Aorta (tissue), 5 donors: ENCODE data around the gene DVL1. TPM values are rescaled to one million over a fixed set of nuclear protein-coding genes. Genes with fewer than 3 reads are reported as not detected.
A peak's percentile ranks its signal among the peaks of the same experiment; 100 is the strongest.

Experiments
- ATAC-seq: fragments of 200-7000 bp; cut with Tn5 transposase; one replicate; pipeline ENCODE4 v1.9.1; 2022; ENCODE audit warnings: moderate library complexity; ENCODE audit not compliant: low FRiP score
- DNase-seq, 2 donors: peaks; one replicate each; pipeline ENCODE4 v3.0.0-alpha.2; 2020
- H3K27ac ChIP-seq, 2 donors: one replicate each; pipeline ENCODE4 v1.5.1; 2013; ENCODE audit warnings: low read length in 2 of 2, mild to moderate bottlenecking in 2 of 2, moderate library complexity in 2 of 2, control low read depth in 1 of 2, inconsistent platforms in 1 of 2, low read depth in 1 of 2
- H3K27me3 ChIP-seq, 2 donors: one replicate each; pipeline ENCODE4 v1.6.1; 2013; ENCODE audit warnings: control low read depth in 1 of 2, low read length in 1 of 2, mild to moderate bottlenecking in 1 of 2, moderate library complexity in 1 of 2; ENCODE audit not compliant: insufficient read depth in 2 of 2, control insufficient read depth in 1 of 2
- H3K36me3 ChIP-seq, 2 donors: one replicate each; pipeline ENCODE4 v1.6.1; 2013; ENCODE audit warnings: control low read depth in 1 of 2, low read length in 1 of 2, mild to moderate bottlenecking in 1 of 2; ENCODE audit not compliant: insufficient read depth in 2 of 2, control insufficient read depth in 1 of 2
- H3K4me1 ChIP-seq, 2 donors: one replicate each; pipeline ENCODE4 v1.6.1; 2013; ENCODE audit warnings: low read length in 2 of 2, control low read depth in 1 of 2, mild to moderate bottlenecking in 1 of 2, moderate library complexity in 1 of 2; ENCODE audit not compliant: insufficient read depth in 2 of 2, control insufficient read depth in 1 of 2
- H3K4me3 ChIP-seq, 2 donors: one replicate each; pipeline ENCODE4 v1.5.1; 2013; ENCODE audit warnings: low read length in 2 of 2, control low read depth in 1 of 2, mild to moderate bottlenecking in 1 of 2
- H3K9me3 ChIP-seq: one replicate; pipeline ENCODE4 v1.6.1; 2013; ENCODE audit warnings: mild to moderate bottlenecking, low read length; ENCODE audit not compliant: control insufficient read depth
- WGBS, 2 donors: extraction: QIAGEN DNeasy Blood & Tissue Kit; methylation state at CpG; one replicate each; pipeline ENCODE4 v1.1.7; 2013; 5-methylcytosine and 5-hydroxymethylcytosine counted together
- intact Hi-C, 2 donors: fragments of 100-400 bp; cut with DNase I; formaldehyde crosslinking; loops; one replicate each; pipeline versions ENCODE4 v1.14.2 to v1.15.0; 2022
- polyA plus RNA-seq, 2 donors: library from polyadenylated mRNA; stranded (reverse); fragments of 200-250 nt; gene quantifications; one replicate each; pipeline ENCODE4 v1.2.3, GENCODE V29; 2013
- total RNA-seq, 2 donors: library from RNA; stranded (reverse); fragmentation: NEBNext Ultra II Directional; extraction: Animal tissue kit (Norgen Biotek cat#: 25700); gene quantifications; one replicate each; pipeline ENCODE4 v1.2.1, GENCODE V29; 2021
- donor health status: healthy with polysubstance abuse.
- donor health status: Bipolar disorder and iron deficiency.
- donor health status: DM: no; HTN: no; CAD: no.
- donor health status: DM: no; HTN: no; CAD: no.
- donor health status: DM: yes; HTN: yes; CAD: no.

DVL1 gene
- total and polyA plus RNA-seq, 4 donors: 21.2 to 71.9 (median 51.2) TPM

DNA sequence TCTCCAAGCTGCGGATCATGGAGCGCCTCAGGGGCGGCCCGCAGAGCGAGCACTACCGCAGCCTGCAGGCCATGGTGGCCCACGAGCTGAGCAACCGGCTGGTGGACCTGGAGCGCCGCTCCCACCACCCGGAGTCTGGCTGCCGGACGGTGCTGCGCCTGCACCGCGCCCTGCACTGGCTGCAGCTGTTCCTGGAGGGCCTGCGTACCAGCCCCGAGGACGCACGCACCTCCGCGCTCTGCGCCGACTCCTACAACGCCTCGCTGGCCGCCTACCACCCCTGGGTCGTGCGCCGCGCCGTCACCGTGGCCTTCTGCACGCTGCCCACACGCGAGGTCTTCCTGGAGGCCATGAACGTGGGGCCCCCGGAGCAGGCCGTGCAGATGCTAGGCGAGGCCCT, 21.9 kb downstream of the DVL1 start:
- 91 to 92% methylated on average over 40 of the region's 40 CpGs for WGBS, 2 donors
- Histone ChIP-seq H3K4me1 (no peaks in the 10 kb centered on the region), H3K27me3 (no peaks in the 10 kb centered on the region), H3K4me3 (no peak overlapping the region), H3K36me3 (no peaks in the 10 kb centered on the region), H3K27ac (no peak overlapping the region), H3K9me3 (no peaks in the 10 kb centered on the region)
- intact Hi-C loops: no loop called here
- DNase-seq (no peak), ATAC-seq (no peak)

DNA sequence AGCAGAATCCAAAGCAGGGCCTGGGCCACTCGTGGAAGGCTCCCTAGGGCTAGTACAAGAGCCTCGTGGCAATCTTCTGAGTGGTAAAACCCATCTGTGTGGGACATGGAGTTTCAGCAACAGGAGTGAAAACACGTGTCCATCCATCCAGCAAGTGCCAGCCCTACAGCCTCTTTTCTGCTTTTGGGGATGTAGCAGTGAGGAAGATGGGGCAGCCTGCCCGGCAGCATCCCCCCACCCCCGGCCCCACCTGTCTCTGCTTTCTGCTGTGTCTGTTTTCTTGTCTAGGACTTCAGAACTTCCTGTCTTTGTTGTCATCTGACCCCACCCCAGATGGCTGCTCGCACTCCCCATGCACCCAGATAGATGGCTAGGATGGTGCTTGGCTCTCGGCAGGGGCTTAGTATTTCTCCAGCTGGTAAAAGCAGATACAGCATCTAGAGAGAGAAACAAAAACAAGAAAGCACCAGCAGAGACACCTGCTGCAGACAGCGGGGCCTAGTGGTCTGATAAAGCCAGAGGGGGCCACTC, 23.1 kb downstream of the DVL1 start:
- 69 to 74% methylated on average over 8 of the region's 8 CpGs for WGBS, 2 donors
- no peak overlapping the region for H3K27ac ChIP-seq
- DNase-seq (no peak), ATAC-seq (no peak)
- no peaks in the 10 kb centered on the region for H3K36me3 ChIP-seq
- intact Hi-C loops: no loop called here
- no peaks in the 10 kb centered on the region for H3K27me3 ChIP-seq
- H3K9me3 ChIP-seq: no peaks in the 10 kb centered on the region
- no peak overlapping the region for H3K4me3 ChIP-seq
- H3K4me1 ChIP-seq: no peaks in the 10 kb centered on the region

DNA sequence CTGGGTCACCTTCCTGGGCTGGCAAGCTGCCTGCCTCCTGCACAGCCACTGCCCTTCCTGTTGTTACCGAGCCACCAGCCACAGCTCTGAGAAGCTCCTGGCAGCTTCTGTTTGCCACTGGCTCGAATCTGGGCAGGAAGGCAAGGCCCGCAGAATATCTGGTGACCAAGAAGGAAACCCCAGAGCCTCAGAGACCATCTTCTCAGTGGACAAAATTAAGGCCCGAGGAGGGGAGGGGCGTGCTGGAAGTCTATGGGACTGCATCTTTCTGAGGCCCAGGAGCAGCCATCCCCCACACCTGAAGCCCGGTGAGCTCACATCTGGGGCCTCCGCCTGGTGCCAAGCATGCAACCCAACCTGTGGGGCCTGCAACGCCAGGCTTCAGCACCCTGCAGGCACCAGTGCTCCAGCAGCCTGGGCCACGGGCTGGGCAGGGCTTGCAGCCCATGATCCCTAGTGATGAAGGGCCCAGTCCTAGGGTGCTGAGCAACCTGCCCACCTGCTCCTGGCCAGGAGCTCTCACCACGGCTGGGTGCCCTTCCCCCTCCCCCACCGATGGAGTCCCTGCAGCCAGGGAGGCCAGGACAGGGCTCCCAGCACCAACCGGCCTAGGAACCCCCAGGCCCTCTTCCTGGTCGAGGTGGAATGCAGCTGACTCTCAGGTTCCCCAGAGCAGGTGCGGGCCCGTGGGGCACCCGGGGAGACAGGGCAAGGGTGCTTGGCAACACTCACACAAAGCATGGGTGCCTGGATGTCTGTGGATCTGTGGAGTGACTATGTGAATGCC, 23.7 kb downstream of the DVL1 start:
- Histone ChIP-seq H3K27me3 (no peaks in the 10 kb centered on the region), H3K4me3 (peak overlapping the region; percentile 36 to 81), H3K36me3 (no peaks in the 10 kb centered on the region), H3K27ac (peak overlapping the region in 1 of 2 donors; percentile 7), H3K4me1 (no peaks in the 10 kb centered on the region), H3K9me3 (no peaks in the 10 kb centered on the region)
- intact Hi-C loops: no loop called here
- WGBS, 2 donors: 51 to 58% methylated on average over 16 of the region's 16 CpGs
- ATAC-seq: no peak
- DNase-seq: no peak

DNA sequence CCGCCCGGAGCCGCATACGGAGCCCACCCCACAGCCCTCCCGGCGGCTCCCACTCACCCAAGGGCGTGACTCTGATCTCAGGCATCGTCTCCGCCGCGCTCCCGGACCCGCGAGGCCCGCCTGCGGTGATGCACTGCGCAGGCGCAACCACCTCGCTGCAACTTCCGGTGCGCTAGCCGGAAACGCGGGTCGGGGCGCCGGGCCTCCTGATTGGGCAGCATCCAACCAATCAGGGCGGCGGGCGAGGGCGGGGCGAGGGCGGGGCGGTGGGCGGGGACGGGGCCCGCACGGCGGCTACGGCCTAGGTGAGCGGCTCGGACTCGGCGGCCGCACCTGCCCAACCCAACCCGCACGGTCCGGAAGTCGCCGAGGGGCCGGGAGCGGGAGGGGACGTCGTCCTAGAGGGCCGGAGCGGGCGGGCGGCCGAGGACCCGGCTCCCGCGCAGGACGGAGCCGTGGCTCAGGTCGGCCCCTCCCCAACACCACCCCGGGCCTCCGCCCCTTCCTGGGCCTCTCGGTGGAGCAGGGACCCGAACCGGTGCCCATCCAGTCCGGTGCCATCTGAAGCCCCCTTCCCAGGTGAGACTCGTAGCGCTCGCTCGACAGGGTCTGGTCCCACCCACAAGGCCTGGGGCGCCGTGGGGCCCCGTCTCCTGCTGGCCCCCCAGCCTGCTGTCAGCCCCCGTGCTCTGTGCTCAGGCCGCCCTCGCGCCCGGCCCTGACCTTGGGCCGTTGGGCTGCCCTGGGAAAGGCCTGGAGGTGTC, 24.5 kb downstream of the DVL1 start, which contains the start of the genes CPTP and INTS11:
Gene CPTP (plus strand): TSS at position 279 of the 764 bp plus-strand sequence. CDS start 2,109 bp downstream, outside the sequence.
Gene INTS11 (minus strand): TSS at position 137 of the 764 bp plus-strand sequence. CDS start 52 bp downstream, at position 85.
- H3K27me3 ChIP-seq: no peaks in the 10 kb centered on the region
- intact Hi-C loops: no loop called here
- H3K27ac ChIP-seq: peak within 1 kb of the TSS in 1 of 2 donors; percentile 13
- WGBS, 2 donors: 1% methylated on average over 63 to 84 of the region's 84 CpGs
- DNase-seq: peak; percentile 97 to 98
- ATAC-seq: peak; percentile 89
- peak within 1 kb of the TSS; percentile 84 to 89 for H3K4me3 ChIP-seq
- H3K36me3 ChIP-seq: no peaks in the 10 kb centered on the region
- no peaks in the 10 kb centered on the region for H3K9me3 ChIP-seq
- H3K4me1 ChIP-seq: no peaks in the 10 kb centered on the region

DNA sequence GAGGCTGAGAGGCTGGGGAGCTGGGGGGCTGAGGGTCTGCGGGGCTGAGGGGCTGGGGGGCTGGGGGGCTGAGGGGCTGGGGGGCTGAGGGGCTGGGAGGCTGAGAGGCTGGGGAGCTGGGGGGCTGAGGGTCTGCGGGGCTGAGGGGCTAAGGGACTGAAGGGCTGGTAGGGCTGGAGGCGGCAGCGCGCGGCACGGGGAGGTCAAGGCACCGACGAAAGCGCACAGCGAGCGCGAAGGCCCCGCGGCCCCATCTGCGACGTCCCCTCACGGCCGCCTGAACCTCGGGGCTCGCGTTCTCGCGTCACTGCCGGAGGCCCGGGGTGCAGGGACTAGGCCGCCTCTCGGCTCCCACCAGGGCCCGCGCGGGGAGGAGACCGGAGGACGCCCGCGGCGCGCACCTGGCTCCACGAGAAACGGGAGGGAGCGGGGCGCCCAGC, 25.1 kb downstream of the DVL1 start:
- ATAC-seq: no peak
- H3K36me3 ChIP-seq: no peaks in the 10 kb centered on the region
- no peaks in the 10 kb centered on the region for H3K4me1 ChIP-seq

DNA sequence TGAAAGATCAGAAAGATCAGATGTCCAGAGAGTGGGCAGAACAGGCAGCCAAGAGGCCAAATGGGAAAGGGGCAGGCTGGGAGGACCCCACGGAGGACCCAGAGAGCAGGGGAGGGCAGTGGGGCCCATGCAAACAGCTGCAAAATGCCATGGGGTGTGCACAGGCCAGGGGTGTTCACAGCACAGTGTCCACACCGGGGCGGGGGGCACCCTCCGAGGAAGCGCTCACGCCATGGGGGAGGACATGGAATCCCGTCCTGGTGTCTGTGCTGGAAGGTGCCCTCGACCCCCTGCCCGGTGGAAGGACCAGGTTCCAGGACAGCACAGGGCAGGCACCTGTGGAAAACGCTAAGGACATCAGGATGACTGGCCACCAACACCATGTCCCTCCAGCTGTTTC, 26.3 kb downstream of the DVL1 start:
- no peaks in the 10 kb centered on the region for H3K9me3 ChIP-seq
- ATAC-seq (no peak), DNase-seq (no peak)
- H3K4me3 ChIP-seq: no peak overlapping the region
- WGBS, 2 donors: 86% methylated on average over 7 to 10 of the region's 10 CpGs
- intact Hi-C loops: no loop called here
- no peaks in the 10 kb centered on the region for H3K4me1 ChIP-seq
- no peaks in the 10 kb centered on the region for H3K27me3 ChIP-seq
- no peaks in the 10 kb centered on the region for H3K36me3 ChIP-seq
- H3K27ac ChIP-seq: no peak overlapping the region

More for the DNA sequence above, 25.1 kb downstream of the DVL1 start:
- DNase-seq: no peak
- H3K27me3 ChIP-seq: no peaks in the 10 kb centered on the region
- intact Hi-C loops: no loop called here
- H3K27ac ChIP-seq: peak overlapping the region in 1 of 2 donors; percentile 13
- H3K9me3 ChIP-seq: no peaks in the 10 kb centered on the region
- 0 to 1% methylated on average over 5 to 41 of the region's 41 CpGs for WGBS, 2 donors
- H3K4me3 ChIP-seq: peak overlapping the region; percentile 84 to 89

DNA sequence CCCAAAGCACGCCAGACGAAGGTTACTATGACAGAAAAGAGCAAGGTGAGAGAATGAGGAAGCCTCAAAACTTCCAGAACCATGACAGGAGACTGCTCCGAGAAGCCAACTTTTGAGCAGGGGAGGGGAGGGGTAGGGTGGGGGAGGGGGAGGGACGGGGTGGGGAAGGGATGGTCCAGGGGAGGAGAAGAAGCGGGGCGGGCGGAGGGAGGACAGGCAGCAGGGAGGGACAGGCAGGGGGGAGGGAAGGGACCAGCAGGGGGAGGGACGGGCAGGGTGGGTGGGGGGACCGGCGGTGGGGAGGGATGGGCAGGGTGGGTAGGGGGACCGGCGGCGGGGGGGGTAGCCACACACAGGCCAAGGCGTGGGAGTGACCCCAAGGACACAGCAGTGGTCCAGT, 26.8 kb downstream of the DVL1 start:
- intact Hi-C loops: no loop called here
- no peaks in the 10 kb centered on the region for H3K9me3 ChIP-seq
- no peaks in the 10 kb centered on the region for H3K27me3 ChIP-seq
- ATAC-seq (no peak), DNase-seq (no peak)
- no peaks in the 10 kb centered on the region for H3K4me1 ChIP-seq
- no peaks in the 10 kb centered on the region for H3K36me3 ChIP-seq
- no peak overlapping the region for H3K4me3 ChIP-seq
- 81 to 86% methylated on average over 7 to 14 of the region's 14 CpGs for WGBS, 2 donors
- no peak overlapping the region for H3K27ac ChIP-seq

GRCh38 chr1:1321477-1321876, 27.7 kb downstream of the DVL1 start:
- no peaks in the 10 kb centered on the region for H3K27me3 ChIP-seq
- WGBS, 2 donors: 86 to 87% methylated on average over 8 of the region's 8 CpGs
- H3K4me3 ChIP-seq: no peak overlapping the region
- no peaks in the 10 kb centered on the region for H3K36me3 ChIP-seq
- no peaks in the 10 kb centered on the region for H3K9me3 ChIP-seq
- ATAC-seq (no peak), DNase-seq (no peak)
- H3K4me1 ChIP-seq: no peaks in the 10 kb centered on the region
- H3K27ac ChIP-seq: no peak overlapping the region
- intact Hi-C loops: no loop called here
